ENCODE measurements around the gene CRYL1. TPM values are rescaled to one million over a fixed set of nuclear protein-coding genes. Genes with fewer than 3 reads are reported as not detected.
A peak's percentile ranks its signal among the peaks of the same experiment; 100 is the strongest.

CRYL1 gene
- total RNA-seq, 1 donor from 2014 or later: 35.4 TPM

GRCh38 chr13:20489185-20489820, 36.4 kb downstream of the CRYL1 start:
- Histone ChIP-seq H3K4me1 (no peaks in the 10 kb centered on the region), H3K9me3 (no peaks in the 10 kb centered on the region), H3K36me3 (peaks cover 0 to 7% of the 10 kb centered on the region in 2 donors), H3K27ac (no peak overlapping the region), H3K27me3 (no peaks in the 10 kb centered on the region), H3K4me3 (no peak overlapping the region)
- DNase-seq (ENCODE audit: extremely low spot score in 2 of 2): no peak
- intact Hi-C loops (cut with DNase I): loop anchor here (10.0 kb wide), 1 partner anchor 295 kb away; the partner anchor contains the start of gene GJB2
- TF ChIP-seq POLR2A (IDR thresholded peaks at IDR 0.05): no peak
- TF ChIP-seq, protein P1, sequence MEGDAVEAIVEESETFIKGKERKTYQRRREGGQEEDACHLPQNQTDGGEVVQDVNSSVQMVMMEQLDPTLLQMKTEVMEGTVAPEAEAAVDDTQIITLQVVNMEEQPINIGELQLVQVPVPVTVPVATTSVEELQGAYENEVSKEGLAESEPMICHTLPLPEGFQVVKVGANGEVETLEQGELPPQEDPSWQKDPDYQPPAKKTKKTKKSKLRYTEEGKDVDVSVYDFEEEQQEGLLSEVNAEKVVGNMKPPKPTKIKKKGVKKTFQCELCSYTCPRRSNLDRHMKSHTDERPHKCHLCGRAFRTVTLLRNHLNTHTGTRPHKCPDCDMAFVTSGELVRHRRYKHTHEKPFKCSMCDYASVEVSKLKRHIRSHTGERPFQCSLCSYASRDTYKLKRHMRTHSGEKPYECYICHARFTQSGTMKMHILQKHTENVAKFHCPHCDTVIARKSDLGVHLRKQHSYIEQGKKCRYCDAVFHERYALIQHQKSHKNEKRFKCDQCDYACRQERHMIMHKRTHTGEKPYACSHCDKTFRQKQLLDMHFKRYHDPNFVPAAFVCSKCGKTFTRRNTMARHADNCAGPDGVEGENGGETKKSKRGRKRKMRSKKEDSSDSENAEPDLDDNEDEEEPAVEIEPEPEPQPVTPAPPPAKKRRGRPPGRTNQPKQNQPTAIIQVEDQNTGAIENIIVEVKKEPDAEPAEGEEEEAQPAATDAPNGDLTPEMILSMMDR (IDR thresholded peaks at IDR 0.05): no peak
- no peak for TF ChIP-seq POLR2AphosphoS5 (IDR thresholded peaks at IDR 0.05; ENCODE audit: insufficient read depth in 1 of 2, low read depth in 1 of 2)

DNA sequence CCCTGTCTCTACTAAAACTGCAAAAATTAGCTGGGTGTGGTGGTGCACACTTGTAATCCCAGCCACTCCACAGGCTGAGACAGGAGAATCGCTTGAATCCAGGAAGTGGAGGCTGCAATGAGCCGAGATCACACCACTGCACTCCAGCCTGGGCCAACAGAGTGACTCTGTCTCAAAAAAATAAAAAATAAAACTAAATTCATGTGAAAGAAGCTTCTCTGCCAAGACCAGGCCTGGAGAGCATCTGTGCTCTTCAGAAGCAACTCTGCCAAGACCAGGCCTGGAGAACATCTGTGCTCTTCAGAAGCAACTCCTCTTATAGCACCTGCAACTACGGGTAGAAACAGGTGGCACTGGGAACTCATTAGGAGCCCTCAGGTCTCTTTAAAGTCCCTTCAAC, 37.7 kb downstream of the CRYL1 start:
- TF ChIP-seq, protein P1 (IDR thresholded peaks at IDR 0.05): no peak
- TF ChIP-seq POLR2AphosphoS5 (IDR thresholded peaks at IDR 0.05; ENCODE audit: insufficient read depth in 1 of 2, low read depth in 1 of 2): no peak
- Histone ChIP-seq H3K4me3 (no peak overlapping the region), H3K36me3 (peaks cover 0 to 7% of the 10 kb centered on the region in 2 donors), H3K27ac (no peak overlapping the region), H3K4me1 (peaks cover 5% of the 10 kb centered on the region), H3K27me3 (no peaks in the 10 kb centered on the region), H3K9me3 (no peaks in the 10 kb centered on the region)
- no peak for DNase-seq (ENCODE audit: extremely low spot score in 2 of 2)
- intact Hi-C loops (cut with DNase I): loop anchor here (10.0 kb wide), 1 partner anchor 293 kb away; the partner anchor contains the start of gene GJB2

GRCh38 chr13:20482787-20483186, 42.9 kb downstream of the CRYL1 start:
- intact Hi-C loops (cut with DNase I): loop anchor here (10.0 kb wide), 1 partner anchor 288 kb away; the partner anchor contains the start of gene GJB2
- no peaks in the 10 kb centered on the region for H3K36me3 ChIP-seq
- TF ChIP-seq POLR2AphosphoS5 (IDR thresholded peaks at IDR 0.05; ENCODE audit: insufficient read depth in 1 of 2, low read depth in 1 of 2): no peak
- TF ChIP-seq, protein P1 (IDR thresholded peaks at IDR 0.05): no peak
- TF ChIP-seq POLR2A (IDR thresholded peaks at IDR 0.05): no peak
- H3K27ac ChIP-seq: peak overlapping the region; percentile 22
- no peaks in the 10 kb centered on the region for H3K9me3 ChIP-seq
- no peaks in the 10 kb centered on the region for H3K27me3 ChIP-seq
- H3K4me1 ChIP-seq: peaks cover 19% of the 10 kb centered on the region
- H3K4me3 ChIP-seq: peak overlapping the region in 1 of 2 donors; percentile 2
- DNase-seq (ENCODE audit: extremely low spot score in 2 of 2): no peak

DNA sequence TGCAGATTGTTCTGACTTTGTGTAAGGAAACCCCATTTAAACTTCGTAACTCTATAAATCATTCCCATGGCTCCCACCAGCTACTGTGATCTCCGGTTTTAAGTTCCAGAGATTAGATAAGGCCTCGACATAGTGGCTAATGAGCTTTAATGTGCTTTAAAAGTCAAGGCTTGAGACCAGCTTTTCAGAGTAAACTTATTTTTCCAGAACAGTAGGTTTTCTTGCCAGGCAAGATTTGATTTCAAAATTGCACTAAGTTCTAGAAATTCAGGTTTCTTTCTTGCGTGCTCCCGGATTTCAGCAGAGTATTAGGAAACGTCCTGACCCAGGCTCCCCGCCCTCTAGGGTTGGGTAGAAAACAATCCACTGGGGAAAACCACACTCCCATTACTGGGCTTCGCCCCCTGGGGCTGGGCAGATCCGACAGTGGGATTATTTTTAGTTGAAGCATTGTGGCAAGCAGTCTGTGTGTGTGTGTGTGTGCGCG, 43.3 kb downstream of the CRYL1 start:
- peak overlapping the region; percentile 22 for H3K27ac ChIP-seq
- no peak for DNase-seq (ENCODE audit: extremely low spot score in 2 of 2)
- no peaks in the 10 kb centered on the region for H3K36me3 ChIP-seq
- H3K4me3 ChIP-seq: peak overlapping the region in 1 of 2 donors; percentile 2
- no peaks in the 10 kb centered on the region for H3K27me3 ChIP-seq
- peaks cover 19% of the 10 kb centered on the region for H3K4me1 ChIP-seq
- no peaks in the 10 kb centered on the region for H3K9me3 ChIP-seq
- intact Hi-C loops (cut with DNase I): loop anchor here (10.0 kb wide), 1 partner anchor 288 kb away; the partner anchor contains the start of gene GJB2
- TF ChIP-seq POLR2AphosphoS5 (IDR thresholded peaks at IDR 0.05; ENCODE audit: insufficient read depth in 1 of 2, low read depth in 1 of 2) (peak in 1 of 2 donors; percentile 44), POLR2A (IDR thresholded peaks at IDR 0.05) (no peak)
- TF ChIP-seq, protein P1 (IDR thresholded peaks at IDR 0.05): no peak

GRCh38 chr13:20477394-20477793, 48.3 kb downstream of the CRYL1 start:
- Histone ChIP-seq H3K27ac (no peak overlapping the region), H3K4me1 (peaks cover 9% of the 10 kb centered on the region), H3K27me3 (no peaks in the 10 kb centered on the region), H3K4me3 (no peak overlapping the region), H3K9me3 (no peaks in the 10 kb centered on the region), H3K36me3 (no peaks in the 10 kb centered on the region)
- intact Hi-C loops (cut with DNase I): no loop called here
- TF ChIP-seq POLR2A (IDR thresholded peaks at IDR 0.05) (no peak), POLR2AphosphoS5 (IDR thresholded peaks at IDR 0.05; ENCODE audit: insufficient read depth in 1 of 2, low read depth in 1 of 2) (no peak)
- TF ChIP-seq, protein P1 (IDR thresholded peaks at IDR 0.05): no peak
- DNase-seq (ENCODE audit: extremely low spot score in 2 of 2): no peak

Measured in vagina (tissue), 2 donors.